ENCODE data around the gene ICE2.

The ICE2 gene

GRCh38 chr15:60458721-60459120 lies 20.2 kb downstream of the ICE2 start:
- Histone ChIP-seq H3K9me3 (ENCODE audit: severe bottlenecking) (no peaks in the 10 kb centered on the region), H3K27ac (no peak overlapping the region), H3K27me3 (ENCODE audit: insufficient read depth, low read depth, severe bottlenecking) (no peaks in the 10 kb centered on the region), H3K4me3 (ENCODE audit: low read depth, low read length) (no peak overlapping the region), H3K36me3 (peaks cover 17% of the 10 kb centered on the region)
- no peak for DNase-seq
- TF ChIP-seq CTCF (IDR thresholded peaks at IDR 0.05; ENCODE audit: low read depth, low read length), result no peak

GRCh38 chr15:60457985-60458384 lies 21.0 kb downstream of the ICE2 start:
- no peak overlapping the region for H3K4me3 ChIP-seq (ENCODE audit: low read depth, low read length)
- peaks cover 24% of the 10 kb centered on the region for H3K36me3 ChIP-seq
- no peaks in the 10 kb centered on the region for H3K9me3 ChIP-seq (ENCODE audit: severe bottlenecking)
- no peak overlapping the region for H3K27ac ChIP-seq
- no peak for TF ChIP-seq CTCF (IDR thresholded peaks at IDR 0.05; ENCODE audit: low read depth, low read length)
- DNase-seq, result no peak
- H3K27me3 ChIP-seq (ENCODE audit: insufficient read depth, low read depth, severe bottlenecking), result no peaks in the 10 kb centered on the region

GRCh38 chr15:60454824-60455223 lies 24.1 kb downstream of the ICE2 start:
- Histone ChIP-seq H3K4me3 (ENCODE audit: low read depth, low read length) (no peak overlapping the region), H3K27ac (no peak overlapping the region), H3K27me3 (ENCODE audit: insufficient read depth, low read depth, severe bottlenecking) (no peaks in the 10 kb centered on the region), H3K36me3 (peaks cover 31% of the 10 kb centered on the region), H3K9me3 (ENCODE audit: severe bottlenecking) (no peaks in the 10 kb centered on the region)
- no peak for TF ChIP-seq CTCF (IDR thresholded peaks at IDR 0.05; ENCODE audit: low read depth, low read length)
- DNase-seq, result no peak

GRCh38 chr15:60448668-60449360 lies 30.1 kb downstream of the ICE2 start:
- no peaks in the 10 kb centered on the region for H3K27me3 ChIP-seq (ENCODE audit: insufficient read depth, low read depth, severe bottlenecking)
- H3K36me3 ChIP-seq, result peaks cover 26% of the 10 kb centered on the region
- no peak for TF ChIP-seq CTCF (IDR thresholded peaks at IDR 0.05; ENCODE audit: low read depth, low read length)
- no peak overlapping the region for H3K27ac ChIP-seq
- no peaks in the 10 kb centered on the region for H3K9me3 ChIP-seq (ENCODE audit: severe bottlenecking)
- DNase-seq, result no peak
- H3K4me3 ChIP-seq (ENCODE audit: low read depth, low read length), result no peak overlapping the region

- no peak for TF ChIP-seq CTCF (IDR thresholded peaks at IDR 0.05; ENCODE audit: low read depth, low read length)
- H3K4me3 ChIP-seq (ENCODE audit: low read depth, low read length), result no peak overlapping the region
- H3K9me3 ChIP-seq (ENCODE audit: severe bottlenecking), result no peaks in the 10 kb centered on the region
- H3K27ac ChIP-seq, result no peak overlapping the region
- DNase-seq, result no peak
- peaks cover 14% of the 10 kb centered on the region for H3K36me3 ChIP-seq
- no peaks in the 10 kb centered on the region for H3K27me3 ChIP-seq (ENCODE audit: insufficient read depth, low read depth, severe bottlenecking)
These were observed 34.5 kb downstream of the ICE2 start for GRCh38 chr15:60444289-60444912.
